WERI-Rb-1 (cell line): ENCODE measurements around the gene FAM170A.

Experiments
- DNase-seq: peaks from one replicate; pipeline ENCODE4 v3.0.0-alpha.2; 2020
- H3K27ac ChIP-seq: fragments of 250-450 bp; sonication (Bioruptor Pico); 2 replicates; pipeline ENCODE4 v1.5.1; 2020; ENCODE audit warnings: mild to moderate bottlenecking, moderate library complexity
- H3K27me3 ChIP-seq: fragments of 250-450 bp; sonication (Bioruptor Pico); 2 replicates; pipeline ENCODE4 v1.5.1; 2021; ENCODE audit warnings: mild to moderate bottlenecking, low read depth, moderate library complexity; ENCODE audit not compliant: insufficient read depth, severe bottlenecking
- H3K36me3 ChIP-seq: fragments of 250-450 bp; sonication (Bioruptor Pico); 2 replicates; pipeline ENCODE4 v1.5.1; 2020; ENCODE audit warnings: mild to moderate bottlenecking, moderate library complexity
- H3K4me3 ChIP-seq: 2 replicates; pipeline ENCODE4 v1.5.1; 2011; ENCODE audit warnings: low read depth, mild to moderate bottlenecking, control low read depth, low read length
- H3K9me3 ChIP-seq: fragments of 250-450 bp; sonication (Bioruptor Pico); 2 replicates; pipeline ENCODE4 v1.5.1; 2021; ENCODE audit warnings: mild to moderate bottlenecking, moderate library complexity; ENCODE audit not compliant: severe bottlenecking
- TF ChIP-seq, protein P1 (sequence below): IDR thresholded peaks from 2 replicates; pipeline ENCODE4 v1.5.1; 2011; ENCODE audit warnings: low read depth, mild to moderate bottlenecking, control low read depth, inconsistent platforms, low read length

FAM170A gene

DNA sequence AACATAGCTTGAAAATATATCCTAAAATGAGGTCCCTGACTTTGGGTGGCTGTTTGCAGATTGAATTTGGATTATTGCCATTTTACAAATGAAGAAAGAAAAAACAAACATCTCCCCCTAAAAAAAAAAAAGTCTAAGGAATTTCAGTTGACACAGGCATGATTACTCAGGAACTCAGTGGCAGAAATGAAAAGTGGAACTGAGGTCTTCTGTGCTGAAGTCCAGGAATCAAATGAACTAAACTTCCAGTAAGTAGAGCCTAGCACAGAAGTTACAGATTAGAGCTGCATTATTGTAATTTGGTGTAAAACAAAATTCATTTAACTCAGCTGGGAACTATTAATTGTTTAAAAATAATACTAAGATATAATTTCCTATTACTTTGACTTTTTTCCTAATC, 26.7 kb downstream of the FAM170A start:
- TF ChIP-seq, protein P1, sequence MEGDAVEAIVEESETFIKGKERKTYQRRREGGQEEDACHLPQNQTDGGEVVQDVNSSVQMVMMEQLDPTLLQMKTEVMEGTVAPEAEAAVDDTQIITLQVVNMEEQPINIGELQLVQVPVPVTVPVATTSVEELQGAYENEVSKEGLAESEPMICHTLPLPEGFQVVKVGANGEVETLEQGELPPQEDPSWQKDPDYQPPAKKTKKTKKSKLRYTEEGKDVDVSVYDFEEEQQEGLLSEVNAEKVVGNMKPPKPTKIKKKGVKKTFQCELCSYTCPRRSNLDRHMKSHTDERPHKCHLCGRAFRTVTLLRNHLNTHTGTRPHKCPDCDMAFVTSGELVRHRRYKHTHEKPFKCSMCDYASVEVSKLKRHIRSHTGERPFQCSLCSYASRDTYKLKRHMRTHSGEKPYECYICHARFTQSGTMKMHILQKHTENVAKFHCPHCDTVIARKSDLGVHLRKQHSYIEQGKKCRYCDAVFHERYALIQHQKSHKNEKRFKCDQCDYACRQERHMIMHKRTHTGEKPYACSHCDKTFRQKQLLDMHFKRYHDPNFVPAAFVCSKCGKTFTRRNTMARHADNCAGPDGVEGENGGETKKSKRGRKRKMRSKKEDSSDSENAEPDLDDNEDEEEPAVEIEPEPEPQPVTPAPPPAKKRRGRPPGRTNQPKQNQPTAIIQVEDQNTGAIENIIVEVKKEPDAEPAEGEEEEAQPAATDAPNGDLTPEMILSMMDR: no peak
- no peaks in the 10 kb centered on the region for H3K9me3 ChIP-seq
- no peak overlapping the region for H3K27ac ChIP-seq
- DNase-seq: no peak
- H3K4me3 ChIP-seq: no peak overlapping the region
- H3K27me3 ChIP-seq: no peaks in the 10 kb centered on the region
- no peaks in the 10 kb centered on the region for H3K36me3 ChIP-seq

DNA sequence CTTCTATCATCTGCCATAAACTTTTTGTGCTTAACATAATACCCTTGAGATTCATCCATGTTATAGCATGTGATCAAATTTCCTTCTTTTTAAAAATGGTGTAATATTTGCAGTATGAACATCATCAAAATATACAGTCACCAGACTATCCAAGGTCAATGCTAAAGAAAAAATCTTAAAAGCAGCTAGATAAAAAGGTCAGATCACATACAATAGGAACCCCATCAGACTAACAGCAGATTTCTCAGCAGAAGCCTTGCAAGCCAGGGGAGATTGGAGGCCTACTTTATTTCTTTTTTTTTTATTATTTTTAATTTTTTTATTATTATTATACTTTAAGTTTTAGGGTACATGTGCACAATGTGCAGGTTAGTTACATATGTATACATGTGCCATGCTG, 37.2 kb downstream of the FAM170A start:
- Histone ChIP-seq H3K4me3 (no peak overlapping the region), H3K36me3 (no peaks in the 10 kb centered on the region), H3K27me3 (no peaks in the 10 kb centered on the region), H3K9me3 (no peaks in the 10 kb centered on the region), H3K27ac (no peak overlapping the region)
- TF ChIP-seq, protein P1: no peak
- no peak for DNase-seq

DNA sequence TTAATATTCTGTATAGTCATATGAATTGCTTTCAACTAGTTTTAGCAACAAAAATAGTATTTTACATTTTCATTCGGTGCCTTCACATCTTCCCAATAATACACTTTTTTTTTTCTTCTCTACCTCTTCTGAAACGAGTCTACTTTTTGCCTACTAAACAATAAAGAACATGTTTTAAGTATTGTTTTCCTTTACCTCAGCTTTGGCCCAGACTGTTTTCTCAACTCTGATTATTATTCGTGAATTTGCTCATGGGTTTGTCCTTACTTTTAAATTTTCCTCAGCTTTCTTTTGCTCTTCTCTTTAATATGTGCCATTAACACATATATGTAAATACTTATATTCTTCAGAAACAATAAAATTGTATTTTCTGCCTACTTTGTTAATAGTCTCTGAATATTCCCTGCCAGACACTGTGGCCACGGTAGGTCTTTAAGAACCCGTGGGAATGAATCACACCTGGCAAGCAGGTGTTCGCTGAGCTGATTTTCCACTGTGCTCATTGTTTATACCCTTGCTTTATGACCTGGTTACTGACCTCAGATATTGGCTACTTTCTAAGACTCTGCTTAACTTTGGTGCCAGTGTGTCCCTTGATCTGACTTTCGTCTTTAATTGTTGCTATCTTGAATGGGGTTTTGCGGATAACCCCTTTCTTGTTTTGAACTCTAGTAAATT, 49.1 kb downstream of the FAM170A start:
- H3K36me3 ChIP-seq: no peaks in the 10 kb centered on the region
- no peaks in the 10 kb centered on the region for H3K27me3 ChIP-seq
- no peaks in the 10 kb centered on the region for H3K9me3 ChIP-seq
- no peak overlapping the region for H3K4me3 ChIP-seq
- DNase-seq: no peak
- TF ChIP-seq, protein P1: no peak
- H3K27ac ChIP-seq: no peak overlapping the region

DNA sequence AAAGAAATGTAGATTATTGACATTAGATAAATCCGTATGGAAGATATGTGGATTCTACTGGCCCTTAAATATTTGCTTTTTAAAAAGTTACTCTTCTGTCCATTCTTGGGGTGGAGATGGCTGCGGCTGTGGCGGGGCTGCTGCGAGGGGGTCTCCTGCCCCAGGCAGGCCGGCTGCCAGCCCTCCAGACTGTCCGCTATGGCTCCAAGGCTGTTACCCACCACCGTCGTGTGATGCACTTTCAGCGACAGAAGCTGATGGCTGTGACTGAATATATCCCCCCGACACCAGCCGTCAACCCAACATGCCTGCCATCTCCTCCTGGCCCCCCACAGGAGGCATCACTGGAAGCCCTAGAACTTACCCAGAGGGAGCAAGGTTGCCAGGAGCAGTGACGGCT, 50.7 kb downstream of the FAM170A start:
- TF ChIP-seq, protein P1: no peak
- Histone ChIP-seq H3K27ac (no peak overlapping the region), H3K27me3 (no peaks in the 10 kb centered on the region)

DNA sequence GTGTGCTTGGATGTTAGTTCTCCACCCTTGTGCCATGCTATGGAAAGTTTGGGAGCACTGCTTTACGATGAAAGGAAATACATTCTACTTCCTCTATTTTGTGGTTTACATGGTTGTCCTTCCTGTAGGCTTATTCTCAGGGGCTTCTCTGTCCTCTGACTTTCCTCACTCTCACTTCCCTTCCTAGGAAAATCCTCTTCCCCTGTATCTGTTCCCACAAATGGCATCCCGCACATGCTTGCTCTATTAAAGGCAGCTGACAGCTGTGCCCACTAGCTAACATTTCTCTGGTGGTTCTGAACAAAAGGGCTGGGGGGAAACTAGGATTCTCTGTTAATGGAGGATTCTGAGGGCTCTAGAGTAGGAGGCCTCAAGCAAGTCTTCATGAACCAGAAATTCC, 52.4 kb downstream of the FAM170A start:
- H3K27me3 ChIP-seq: no peaks in the 10 kb centered on the region
- TF ChIP-seq, protein P1: no peak
- H3K9me3 ChIP-seq: no peaks in the 10 kb centered on the region
- H3K36me3 ChIP-seq: no peaks in the 10 kb centered on the region
- no peak overlapping the region for H3K27ac ChIP-seq
- no peak for DNase-seq
- H3K4me3 ChIP-seq: no peak overlapping the region

More for the DNA sequence above, 50.7 kb downstream of the FAM170A start:
- no peak for DNase-seq
- no peaks in the 10 kb centered on the region for H3K36me3 ChIP-seq
- H3K4me3 ChIP-seq: no peak overlapping the region
- H3K9me3 ChIP-seq: no peaks in the 10 kb centered on the region

DNA sequence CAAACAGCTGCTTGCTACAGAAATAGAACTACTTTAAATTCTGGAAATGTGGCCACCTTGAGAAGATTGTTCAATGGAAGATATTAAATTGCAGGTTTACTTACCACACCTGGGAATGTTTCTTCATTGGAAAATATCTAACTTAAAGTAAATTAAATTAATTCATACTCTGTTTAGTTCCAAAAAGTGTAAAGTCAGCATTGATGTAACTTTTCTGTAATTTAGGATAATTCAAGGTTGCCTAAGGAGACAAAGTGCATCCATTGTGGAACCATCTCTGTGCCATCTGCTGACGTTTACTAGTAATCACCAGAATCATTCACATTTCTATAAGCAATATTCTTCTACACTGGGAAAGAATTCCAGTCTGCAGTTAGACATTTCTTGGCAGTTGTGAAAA, 53.0 kb downstream of the FAM170A start:
- no peaks in the 10 kb centered on the region for H3K36me3 ChIP-seq
- no peak for DNase-seq
- no peak overlapping the region for H3K4me3 ChIP-seq
- no peaks in the 10 kb centered on the region for H3K9me3 ChIP-seq
- TF ChIP-seq, protein P1: no peak
- H3K27me3 ChIP-seq: no peaks in the 10 kb centered on the region
- no peak overlapping the region for H3K27ac ChIP-seq
